ENCODE measurements around the gene FAM83G.

GRCh38 chr17:19014628-19015215, 10.2 kb upstream of the FAM83G start:
- no peak for TF ChIP-seq CTCF (IDR thresholded peaks at IDR 0.05; ENCODE audit: low read depth, low read length, poor library complexity, severe bottlenecking)
- no peak for TF ChIP-seq EZH2phosphoT487 (IDR thresholded peaks at IDR 0.05; ENCODE audit: borderline replicate concordance, low read length)

Measured in DOHH2 (cell line).